ENCODE data around the gene ACTC1. TPM values are rescaled to one million over a fixed set of nuclear protein-coding genes. Genes with fewer than 3 reads are reported as not detected.

The ACTC1 gene
- total RNA-seq, 1 experiment from 2014 or later = not detected

- intact Hi-C loops (cut with micrococcal nuclease; ENCODE audit: unreplicated experiment) (no loop called here), in situ Hi-C loops (cut with HindIII; ENCODE audit: low pct_unique_long_range_greater_than_20kb, low sequenced_read_pairs) (no loop called here)
- no TSS peak for BruUV-seq (replicated peaks)
- no peaks in the 10 kb centered on the region for H3K27me3 ChIP-seq (ENCODE audit: control insufficient read depth, insufficient read depth, low read length)
- no peaks in the 10 kb centered on the region for H3K36me3 ChIP-seq (ENCODE audit: control insufficient read depth, insufficient read depth, low read length)
- CTCF ChIA-PET = no interaction called here
- H3K27ac ChIP-seq (ENCODE audit: low read length) = no peak overlapping the region
- no peak overlapping the region for H3K4me3 ChIP-seq (ENCODE audit: low read depth in 2 of 2, low read length in 2 of 2)
- DNase-seq (ENCODE audit: low read depth, low spot score) (no peak), ATAC-seq (no peak)
- no peaks in the 10 kb centered on the region for H3K9me3 ChIP-seq (ENCODE audit: control insufficient read depth, insufficient read depth, low read depth, low read length)
- no peak for TF ChIP-seq POLR2AphosphoS5 (IDR thresholded peaks at IDR 0.05; ENCODE audit: low read depth, low read length)
- TF ChIP-seq TCF7L2 (IDR thresholded peaks at IDR 0.05; ENCODE audit: low read depth, low read length) = no peak
- TF ChIP-seq, protein P1, sequence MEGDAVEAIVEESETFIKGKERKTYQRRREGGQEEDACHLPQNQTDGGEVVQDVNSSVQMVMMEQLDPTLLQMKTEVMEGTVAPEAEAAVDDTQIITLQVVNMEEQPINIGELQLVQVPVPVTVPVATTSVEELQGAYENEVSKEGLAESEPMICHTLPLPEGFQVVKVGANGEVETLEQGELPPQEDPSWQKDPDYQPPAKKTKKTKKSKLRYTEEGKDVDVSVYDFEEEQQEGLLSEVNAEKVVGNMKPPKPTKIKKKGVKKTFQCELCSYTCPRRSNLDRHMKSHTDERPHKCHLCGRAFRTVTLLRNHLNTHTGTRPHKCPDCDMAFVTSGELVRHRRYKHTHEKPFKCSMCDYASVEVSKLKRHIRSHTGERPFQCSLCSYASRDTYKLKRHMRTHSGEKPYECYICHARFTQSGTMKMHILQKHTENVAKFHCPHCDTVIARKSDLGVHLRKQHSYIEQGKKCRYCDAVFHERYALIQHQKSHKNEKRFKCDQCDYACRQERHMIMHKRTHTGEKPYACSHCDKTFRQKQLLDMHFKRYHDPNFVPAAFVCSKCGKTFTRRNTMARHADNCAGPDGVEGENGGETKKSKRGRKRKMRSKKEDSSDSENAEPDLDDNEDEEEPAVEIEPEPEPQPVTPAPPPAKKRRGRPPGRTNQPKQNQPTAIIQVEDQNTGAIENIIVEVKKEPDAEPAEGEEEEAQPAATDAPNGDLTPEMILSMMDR (IDR thresholded peaks at IDR 0.05) = no peak
- TF ChIP-seq SIN3A (IDR thresholded peaks at IDR 0.05; ENCODE audit: borderline replicate concordance, insufficient read depth, low read depth, low read length) = no peak
- TF ChIP-seq, protein P2, sequence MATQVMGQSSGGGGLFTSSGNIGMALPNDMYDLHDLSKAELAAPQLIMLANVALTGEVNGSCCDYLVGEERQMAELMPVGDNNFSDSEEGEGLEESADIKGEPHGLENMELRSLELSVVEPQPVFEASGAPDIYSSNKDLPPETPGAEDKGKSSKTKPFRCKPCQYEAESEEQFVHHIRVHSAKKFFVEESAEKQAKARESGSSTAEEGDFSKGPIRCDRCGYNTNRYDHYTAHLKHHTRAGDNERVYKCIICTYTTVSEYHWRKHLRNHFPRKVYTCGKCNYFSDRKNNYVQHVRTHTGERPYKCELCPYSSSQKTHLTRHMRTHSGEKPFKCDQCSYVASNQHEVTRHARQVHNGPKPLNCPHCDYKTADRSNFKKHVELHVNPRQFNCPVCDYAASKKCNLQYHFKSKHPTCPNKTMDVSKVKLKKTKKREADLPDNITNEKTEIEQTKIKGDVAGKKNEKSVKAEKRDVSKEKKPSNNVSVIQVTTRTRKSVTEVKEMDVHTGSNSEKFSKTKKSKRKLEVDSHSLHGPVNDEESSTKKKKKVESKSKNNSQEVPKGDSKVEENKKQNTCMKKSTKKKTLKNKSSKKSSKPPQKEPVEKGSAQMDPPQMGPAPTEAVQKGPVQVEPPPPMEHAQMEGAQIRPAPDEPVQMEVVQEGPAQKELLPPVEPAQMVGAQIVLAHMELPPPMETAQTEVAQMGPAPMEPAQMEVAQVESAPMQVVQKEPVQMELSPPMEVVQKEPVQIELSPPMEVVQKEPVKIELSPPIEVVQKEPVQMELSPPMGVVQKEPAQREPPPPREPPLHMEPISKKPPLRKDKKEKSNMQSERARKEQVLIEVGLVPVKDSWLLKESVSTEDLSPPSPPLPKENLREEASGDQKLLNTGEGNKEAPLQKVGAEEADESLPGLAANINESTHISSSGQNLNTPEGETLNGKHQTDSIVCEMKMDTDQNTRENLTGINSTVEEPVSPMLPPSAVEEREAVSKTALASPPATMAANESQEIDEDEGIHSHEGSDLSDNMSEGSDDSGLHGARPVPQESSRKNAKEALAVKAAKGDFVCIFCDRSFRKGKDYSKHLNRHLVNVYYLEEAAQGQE (IDR thresholded peaks at IDR 0.05; ENCODE audit: insufficient read depth in 1 of 2, low read depth in 2 of 2, low read length in 1 of 2) = no peak
- POLR2A ChIA-PET = no interaction called here
- H3K4me1 ChIP-seq (ENCODE audit: control insufficient read depth, insufficient read depth, low read length) = no peaks in the 10 kb centered on the region
Observed at GRCh38 chr15:34804776-34805175, 9.4 kb upstream of the ACTC1 start.

DNA sequence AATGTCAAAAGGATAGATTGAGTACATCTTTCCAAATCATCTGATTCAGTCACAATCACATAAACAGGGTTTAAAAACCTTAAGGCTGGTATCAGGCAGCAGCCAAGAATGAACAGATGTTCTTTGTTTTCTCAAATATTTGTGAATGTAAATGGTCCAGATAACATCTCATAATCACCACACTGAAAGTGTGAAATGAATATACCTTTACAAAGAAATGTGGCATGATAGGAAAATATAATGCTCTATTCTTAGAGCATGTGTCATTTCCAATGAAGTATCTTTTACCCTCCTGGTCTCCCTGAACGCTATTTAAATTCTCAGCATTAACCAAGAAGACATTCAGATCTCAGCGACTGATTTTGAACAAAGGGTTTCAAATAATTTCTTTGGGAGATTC, 8.8 kb upstream of the ACTC1 start:
- no TSS peak for BruUV-seq (replicated peaks)
- no peaks in the 10 kb centered on the region for H3K4me1 ChIP-seq (ENCODE audit: control insufficient read depth, insufficient read depth, low read length)
- no peak for ATAC-seq
- in situ Hi-C loops (cut with HindIII; ENCODE audit: low pct_unique_long_range_greater_than_20kb, low sequenced_read_pairs) = no loop called here
- no peaks in the 10 kb centered on the region for H3K27me3 ChIP-seq (ENCODE audit: control insufficient read depth, insufficient read depth, low read length)
- H3K9me3 ChIP-seq (ENCODE audit: control insufficient read depth, insufficient read depth, low read depth, low read length) = no peaks in the 10 kb centered on the region
- ChIA-PET POLR2A (no interaction called here), CTCF (no interaction called here)
- TF ChIP-seq, protein P1 (IDR thresholded peaks at IDR 0.05) = no peak
- TF ChIP-seq, protein P2 (IDR thresholded peaks at IDR 0.05; ENCODE audit: insufficient read depth in 1 of 2, low read depth in 2 of 2, low read length in 1 of 2) = no peak
- TF ChIP-seq POLR2AphosphoS5 (IDR thresholded peaks at IDR 0.05; ENCODE audit: low read depth, low read length) (no peak), TCF7L2 (IDR thresholded peaks at IDR 0.05; ENCODE audit: low read depth, low read length) (no peak), SIN3A (IDR thresholded peaks at IDR 0.05; ENCODE audit: borderline replicate concordance, insufficient read depth, low read depth, low read length) (no peak)
- intact Hi-C loops (cut with micrococcal nuclease; ENCODE audit: unreplicated experiment) = no loop called here
- H3K4me3 ChIP-seq (ENCODE audit: low read depth in 2 of 2, low read length in 2 of 2) = no peak overlapping the region
- H3K36me3 ChIP-seq (ENCODE audit: control insufficient read depth, insufficient read depth, low read length) = no peaks in the 10 kb centered on the region
- no peak for DNase-seq (ENCODE audit: low read depth, low spot score)
- H3K27ac ChIP-seq (ENCODE audit: low read length) = no peak overlapping the region

Measured in Panc1 (cell line).